Measurements from ENCODE around the gene TMUB1. TPM values are rescaled to one million over a fixed set of nuclear protein-coding genes. Genes with fewer than 3 reads are reported as not detected.

The TMUB1 gene
- total RNA-seq, 1 experiment from 2014 or later: 45.4 TPM

GRCh38 chr7:151119902-151120301, 36.6 kb upstream of the TMUB1 start:
- Histone ChIP-seq H3K27ac (ENCODE audit: insufficient read length, low read depth, low read length) (no peak overlapping the region), H3T11ph (ENCODE audit: low read length) (no peak overlapping the region), H2AK5ac (ENCODE audit: insufficient read length, low read length) (no peak overlapping the region), H3K27me3 (ENCODE audit: insufficient read depth, low read length) (no peaks in the 10 kb centered on the region), H3K79me2 (ENCODE audit: insufficient read depth, low read length) (no peaks in the 10 kb centered on the region; the same call in 1 of the 2 replicates), H2BK12ac (ENCODE audit: insufficient read length, low read depth, low read length) (no peak overlapping the region), H2BK5ac (ENCODE audit: insufficient read length, low read length) (no peak overlapping the region), H2BK15ac (ENCODE audit: low read depth, low read length) (no peak overlapping the region), H3K23ac (ENCODE audit: insufficient read length, low read depth, low read length) (no peak overlapping the region), H3K9ac (ENCODE audit: extremely low read depth, insufficient read length, low read length) (no peak overlapping the region), H3K4ac (ENCODE audit: low read depth, low read length) (no peak overlapping the region), H3K18ac (ENCODE audit: insufficient read length, low read depth, low read length) (no peak overlapping the region), H3K4me1 (ENCODE audit: insufficient read depth, low read length) (no peaks in the 10 kb centered on the region; the same call in 1 of the 2 replicates), H3K4me2 (ENCODE audit: insufficient read depth, insufficient read length, low read length) (no peak overlapping the region), H2AFZ (ENCODE audit: low read length) (no peak overlapping the region), H4K5ac (ENCODE audit: insufficient read length, low read depth, low read length) (no peak overlapping the region), H3K79me1 (ENCODE audit: insufficient read depth, low read depth, low read length, poor library complexity, severe bottlenecking) (peaks cover 3% of the 10 kb centered on the region), H4K91ac (ENCODE audit: insufficient read length, low read depth, low read length) (no peak overlapping the region), H3K56ac (ENCODE audit: insufficient read length, low read depth, low read length) (no peak overlapping the region), H3K9me3 (ENCODE audit: control insufficient read depth, low read depth, low read length) (no peaks in the 10 kb centered on the region), H2BK120ac (ENCODE audit: low read depth, low read length, poor library complexity, severe bottlenecking) (no peak overlapping the region), H3K14ac (ENCODE audit: insufficient read depth, low read length) (no peak overlapping the region), H4K20me1 (ENCODE audit: control insufficient read depth, insufficient read depth, insufficient read length) (peaks cover 4% of the 10 kb centered on the region), H4K8ac (replicated peaks; ENCODE audit: insufficient read length, low read depth, low read length) (no peak overlapping the region), H3K23me2 (ENCODE audit: insufficient read length, low read depth, low read length, poor library complexity, severe bottlenecking) (no peaks in the 10 kb centered on the region), H2BK20ac (ENCODE audit: low read depth, low read length, poor library complexity, severe bottlenecking) (no peak overlapping the region)
- no peak for TF ChIP-seq CTCF (conservative IDR thresholded peaks at IDR 0.05)
- no peak overlapping the region for H3K4me3 Mint-ChIP-seq
- peaks cover 11% of the 10 kb centered on the region for H3K27me3 Mint-ChIP-seq (ENCODE audit: low read depth)
- H3K27ac Mint-ChIP-seq: peak overlapping the region in 1 of 3 experiments; percentile 72; a peak in 1 of 7 replicates
- DNase-seq: no peak
- peaks cover 17 to 18% of the 10 kb centered on the region in 2 experiments for H3K4me1 Mint-ChIP-seq
- no peaks in the 10 kb centered on the region for H3K9me3 Mint-ChIP-seq
- peaks cover 33 to 58% (median 49%) of the 10 kb centered on the region in 3 experiments for H3K36me3 Mint-ChIP-seq (ENCODE audit: insufficient read depth in 1 of 3, low read depth in 3 of 3)
- WGBS (ENCODE audit: extremely low coverage, insufficient read length, low lambda C conversion rate): no CpG with 5 or more reads among the region's 27 CpGs

Measured in H9 (cell line).